ENCODE measurements around the gene SFXN4. TPM values are rescaled to one million over a fixed set of nuclear protein-coding genes. Genes with fewer than 3 reads are reported as not detected.

SFXN4 gene
- total RNA-seq, 1 experiment from 2014 or later = 24.0 TPM

GRCh38 chr10:119209035-119209735, 43.7 kb upstream of the SFXN4 start:
- Mint-ChIP-seq H3K4me1 (peaks cover 51% of the 10 kb centered on the region), H3K27ac (no peak overlapping the region), H3K36me3 (no peaks in the 10 kb centered on the region), H3K9me3 (no peaks in the 10 kb centered on the region), H3K27me3 (ENCODE audit: low read depth) (peaks cover 18% of the 10 kb centered on the region), H3K4me3 (peak overlapping the region; percentile 82)
- DNase-seq (ENCODE audit: low spot score) (peak; percentile 80), ATAC-seq (peak; percentile 12)
- ChIA-PET POLR2A (interaction anchor here (0.5 kb wide), 1 partner anchor 376 kb away, joined by 3 read pairs; no protein-coding TSS in a partner anchor), CTCF (interaction anchor here (0.6 to 4.5 kb wide), 31 partner anchors 9 to 279 kb away, joined by 3 to 59 read pairs (median 4); partner anchors contain the start of gene DENND10)
- TF ChIP-seq CTCF (IDR thresholded peaks at IDR 0.05) (peak; percentile 86), NFATC4 (CRISPR knock-in tag; IDR thresholded peaks at IDR 0.05) (no peak)

GRCh38 chr10:119208553-119208940, 43.0 kb upstream of the SFXN4 start:
- ChIA-PET CTCF (interaction anchor here (0.9 to 4.5 kb wide), 11 partner anchors 10 to 279 kb away, joined by 3 to 59 read pairs (median 6); no protein-coding TSS in a partner anchor), POLR2A (no interaction called here)
- no peak for ATAC-seq
- Mint-ChIP-seq H3K27me3 (ENCODE audit: low read depth) (peaks cover 18% of the 10 kb centered on the region), H3K4me1 (peaks cover 45% of the 10 kb centered on the region), H3K27ac (no peak overlapping the region), H3K4me3 (peak overlapping the region; percentile 82), H3K9me3 (no peaks in the 10 kb centered on the region), H3K36me3 (no peaks in the 10 kb centered on the region)
- no peak for TF ChIP-seq AFF4 (CRISPR knock-in tag; IDR thresholded peaks at IDR 0.05; ENCODE audit: borderline replicate concordance)
- no peak for TF ChIP-seq HMGXB4 (CRISPR knock-in tag; IDR thresholded peaks at IDR 0.05)
- TF ChIP-seq SMAD3 (CRISPR knock-in tag; IDR thresholded peaks at IDR 0.05; ENCODE audit: borderline replicate concordance) = no peak
- TF ChIP-seq ZNF423 (CRISPR knock-in tag; IDR thresholded peaks at IDR 0.05) = no peak
- no peak for TF ChIP-seq MXD4 (CRISPR knock-in tag; IDR thresholded peaks at IDR 0.05; ENCODE audit: borderline replicate concordance)
- no peak for TF ChIP-seq GTF2I (CRISPR knock-in tag; conservative IDR thresholded peaks at IDR 0.05)
- no peak for TF ChIP-seq JAZF1 (CRISPR knock-in tag; IDR thresholded peaks at IDR 0.05)
- no peak for TF ChIP-seq ZNF281 (CRISPR knock-in tag; IDR thresholded peaks at IDR 0.05)
- TF ChIP-seq NFATC4 (CRISPR knock-in tag; IDR thresholded peaks at IDR 0.05) = no peak
- no peak for TF ChIP-seq ZNF263 (CRISPR knock-in tag; IDR thresholded peaks at IDR 0.05; ENCODE audit: low read depth)
- no peak for TF ChIP-seq MYBL2 (CRISPR knock-in tag; IDR thresholded peaks at IDR 0.05)
- no peak for TF ChIP-seq FOXJ3 (CRISPR knock-in tag; IDR thresholded peaks at IDR 0.05; ENCODE audit: borderline replicate concordance)
- DNase-seq (ENCODE audit: low spot score) = no peak
